ENCODE results near the gene FAM13B.
A peak's percentile ranks its signal among the peaks of the same experiment; 100 is the strongest.
"Not testable (repeated sequence)": the region's sequence is repeated elsewhere in the genome, so short reads cannot be mapped to it uniquely, and the experiment has no call there.

The FAM13B gene

GRCh38 chr5:138037907-138038633, 5.2 kb upstream of the FAM13B start:
- intact Hi-C loops (cut with DNase I) = loop anchor here (10.0 kb wide), 1 partner anchor 153 kb away; the partner anchor contains the start of gene PKD2L2
- no peak for DNase-seq

DNA sequence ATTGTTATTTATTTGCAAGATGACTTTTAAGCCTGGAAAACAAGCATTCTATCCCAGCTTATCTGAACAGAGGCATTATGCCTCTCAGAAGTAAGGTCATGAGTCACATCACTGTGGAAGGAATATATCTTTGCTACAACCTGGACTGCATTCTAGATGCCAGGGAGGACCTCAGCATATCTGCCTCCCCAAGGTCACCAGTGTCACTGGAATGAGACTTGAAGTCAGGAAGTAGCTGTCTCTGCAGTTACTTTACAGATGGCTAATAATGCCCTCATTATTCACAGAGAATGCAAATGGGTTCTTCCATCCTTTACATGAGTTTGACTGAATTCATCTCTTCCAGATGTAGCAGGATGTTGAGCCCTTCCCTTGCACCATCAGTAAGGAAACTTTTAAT, 4.4 kb upstream of the FAM13B start:
- intact Hi-C loops (cut with DNase I) = loop anchor here (10.0 kb wide), 1 partner anchor 152 kb away; the partner anchor contains the start of gene PKD2L2
- peak in 1 of 42 donors; percentile 12 for DNase-seq

DNA sequence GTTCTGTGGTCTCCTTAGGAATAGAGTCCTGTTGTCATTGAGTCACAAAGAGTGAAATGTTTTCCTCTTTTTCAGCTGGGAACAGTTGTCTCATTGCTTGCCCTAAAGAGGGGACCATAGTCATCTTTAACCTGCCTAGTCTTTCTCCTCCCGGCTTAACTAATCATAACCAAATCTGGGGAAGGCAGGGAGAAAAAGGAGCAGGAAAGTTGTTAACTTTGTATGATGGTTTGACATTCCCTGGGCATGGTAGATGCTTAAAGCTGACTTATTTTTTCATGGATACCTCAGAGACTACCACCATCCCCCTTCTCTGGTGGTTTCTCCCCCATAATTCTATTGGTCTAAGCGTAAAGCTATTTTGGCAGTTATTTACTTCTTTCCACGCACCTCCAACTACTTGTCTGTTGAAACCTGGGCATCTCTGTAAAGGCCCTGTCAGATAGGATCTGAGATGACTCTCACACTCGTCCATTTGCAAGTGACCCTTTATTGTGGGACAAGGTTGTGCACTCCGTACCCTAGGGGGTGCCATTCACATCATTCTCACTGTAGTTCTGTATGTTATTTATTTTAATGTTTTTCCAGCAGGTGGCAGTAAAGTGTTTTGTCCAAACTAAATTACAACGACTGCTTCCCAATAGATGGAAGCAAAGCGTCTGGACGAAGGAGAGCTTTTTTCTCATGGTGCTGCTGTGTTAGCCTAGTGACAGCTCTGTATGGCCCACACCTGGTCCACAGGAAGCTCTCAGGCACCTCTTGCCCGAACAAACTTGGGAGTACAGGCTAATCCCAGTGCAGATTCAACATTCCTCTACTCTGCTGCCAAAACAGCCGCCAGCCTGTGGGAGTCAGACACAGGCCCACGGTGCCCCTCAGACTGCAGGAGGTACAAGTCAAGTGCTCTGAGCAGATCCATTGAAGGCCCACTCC, 3.0 kb upstream of the FAM13B start:
- DNase-seq = peak; percentile 20 to 87 (median 68)
- intact Hi-C loops (cut with DNase I) = loop anchor here (2.0 to 10.0 kb wide), 2 partner anchors 33 to 151 kb away; partner anchors contain the start of gene PKD2L2

DNA sequence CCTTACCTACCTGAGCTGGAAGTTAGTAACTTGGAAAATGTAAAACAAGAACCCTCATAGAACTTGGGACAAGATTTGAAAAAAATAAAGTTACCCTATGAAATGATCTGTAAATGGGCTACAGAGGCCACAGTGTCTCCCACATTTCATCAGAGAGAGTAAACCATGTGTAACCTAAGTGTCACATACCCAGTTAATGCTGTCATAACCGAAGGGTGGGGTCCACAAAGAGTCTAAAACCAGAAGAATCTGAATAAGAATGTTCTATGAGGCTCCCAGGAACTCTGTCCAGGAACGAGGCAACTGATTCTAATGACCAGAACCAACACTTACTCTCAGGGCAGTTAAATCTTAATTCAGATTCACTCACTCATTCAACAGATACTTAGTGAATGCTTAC, 1.0 kb upstream of the FAM13B start:
- intact Hi-C loops (cut with DNase I) = loop anchor here (2.0 to 10.0 kb wide), 2 partner anchors 35 to 149 kb away; partner anchors contain the start of gene PKD2L2
- no peak for DNase-seq

DNA sequence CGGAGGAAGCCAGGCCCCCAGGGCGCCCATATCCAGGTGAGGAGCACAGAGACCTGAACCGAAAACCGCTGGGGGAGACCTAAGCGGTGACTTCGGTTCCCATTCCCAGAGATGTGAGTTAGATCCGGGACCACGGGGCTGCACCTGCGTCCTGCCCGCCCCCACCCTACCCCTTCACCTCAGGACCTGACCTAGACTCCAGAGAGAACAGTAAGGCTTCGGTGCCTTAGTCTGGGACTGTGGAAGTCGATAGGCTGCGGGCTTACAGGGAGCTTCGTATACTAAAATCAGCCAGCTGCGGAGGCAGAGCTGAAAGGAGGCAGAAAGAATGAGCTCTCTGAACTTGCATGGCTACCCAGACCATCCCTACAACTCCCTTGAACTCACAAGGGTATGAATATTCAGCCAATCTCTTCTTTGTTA, 518 bp upstream of the FAM13B start:
- intact Hi-C loops (cut with DNase I) = loop anchor here (10.0 kb wide), 1 partner anchor 149 kb away; the partner anchor contains the start of gene PKD2L2
- peak in 16 of 42 donors; percentile 6 to 58 (median 34) for DNase-seq

DNA sequence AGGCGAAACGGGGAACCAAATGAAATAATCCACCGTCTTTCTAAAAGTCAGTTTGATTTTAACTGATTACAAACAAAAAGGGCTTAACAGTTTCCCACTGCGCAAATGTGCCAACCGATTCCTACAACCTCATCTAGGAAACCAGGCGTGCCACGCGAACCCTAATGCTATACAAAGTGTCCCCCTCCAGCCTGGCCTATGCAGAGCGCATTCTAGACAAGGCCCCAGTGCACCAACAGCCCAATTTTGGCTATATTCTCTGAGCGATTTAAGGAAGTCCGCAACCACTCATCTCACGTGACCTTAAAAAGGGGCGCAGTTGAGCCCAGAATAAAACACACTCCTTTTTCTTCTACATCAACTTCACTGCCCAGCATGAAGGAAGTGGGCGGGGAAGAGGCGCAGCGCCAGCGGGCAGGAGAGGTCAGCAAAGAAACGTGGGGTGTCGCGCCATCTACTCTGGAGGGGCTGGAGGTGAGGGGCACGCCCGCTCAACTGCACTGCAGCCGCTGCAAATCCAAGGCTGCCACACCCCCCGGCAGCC, 779 bp downstream of the FAM13B start:
- intact Hi-C loops (cut with DNase I) = loop anchor here (10.0 kb wide), 1 partner anchor 147 kb away; the partner anchor contains the start of gene PKD2L2
- DNase-seq = peak in 36 of 42 donors; percentile 25 to 77 (median 60)

DNA sequence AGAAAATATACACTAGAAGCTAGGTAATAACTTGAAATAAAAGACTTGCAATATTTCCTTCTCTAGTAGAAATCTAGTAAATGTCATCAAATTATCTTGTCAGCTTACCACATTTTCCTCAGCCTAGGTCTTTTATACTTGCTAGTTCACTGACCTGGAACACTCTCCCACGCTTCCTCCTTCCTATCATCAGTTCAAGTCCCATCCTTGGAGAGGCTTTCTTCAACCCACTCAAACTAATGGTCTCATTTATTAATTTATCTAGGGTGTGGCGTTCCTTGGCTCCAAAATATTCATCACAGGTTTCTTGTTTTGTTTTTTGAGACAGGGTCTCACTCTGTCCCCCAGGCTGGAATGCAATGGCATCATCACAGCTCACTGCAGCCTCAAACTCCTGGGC, 2.9 kb downstream of the FAM13B start:
- no peak for DNase-seq
- intact Hi-C loops (cut with DNase I) = loop anchor here (10.0 kb wide), 1 partner anchor 145 kb away; the partner anchor contains the start of gene PKD2L2

GRCh38 chr5:138029501-138029900, 3.4 kb downstream of the FAM13B start:
- intact Hi-C loops (cut with DNase I) = no loop called here

GRCh38 chr5:138028971-138029365, 3.9 kb downstream of the FAM13B start:
- no peak for DNase-seq
- intact Hi-C loops (cut with DNase I) = no loop called here

More at GRCh38 chr5:138029501-138029900, 3.4 kb downstream of the FAM13B start:
- DNase-seq = no peak

DNA sequence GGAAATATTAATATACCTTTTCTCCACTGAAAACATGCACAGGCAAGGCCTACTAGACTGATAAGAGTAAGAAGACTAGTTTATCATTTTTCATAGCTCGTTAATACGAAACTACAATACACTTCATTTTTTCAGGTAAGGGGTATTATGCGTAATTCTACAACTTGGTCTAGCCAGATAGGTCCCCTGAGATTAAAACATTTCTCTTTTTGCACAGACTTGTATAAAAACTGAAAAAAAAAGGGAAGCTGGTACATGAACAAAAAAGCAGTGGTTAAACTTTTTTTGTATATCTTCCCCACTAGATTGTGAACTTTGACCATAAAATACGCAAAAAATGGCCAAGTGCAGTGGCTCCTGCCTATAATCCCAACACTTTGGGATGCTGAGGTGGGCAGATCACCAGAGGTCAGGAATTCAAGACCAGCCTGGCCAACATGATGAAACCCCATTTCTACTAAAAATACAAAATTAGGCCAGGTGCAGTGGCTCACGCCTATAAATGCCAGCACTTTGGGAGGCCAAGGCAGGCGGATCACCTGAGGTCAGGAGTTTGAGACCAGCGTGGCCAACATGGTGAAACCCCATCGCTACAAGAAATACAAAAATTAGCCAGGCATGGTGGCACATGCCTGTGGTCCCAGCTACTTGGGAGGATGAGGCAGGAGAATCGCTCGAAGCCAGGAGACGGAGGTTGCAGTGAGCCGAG, 4.5 kb downstream of the FAM13B start:
- intact Hi-C loops (cut with DNase I); DNase-seq: not testable (repeated sequence)

DNA sequence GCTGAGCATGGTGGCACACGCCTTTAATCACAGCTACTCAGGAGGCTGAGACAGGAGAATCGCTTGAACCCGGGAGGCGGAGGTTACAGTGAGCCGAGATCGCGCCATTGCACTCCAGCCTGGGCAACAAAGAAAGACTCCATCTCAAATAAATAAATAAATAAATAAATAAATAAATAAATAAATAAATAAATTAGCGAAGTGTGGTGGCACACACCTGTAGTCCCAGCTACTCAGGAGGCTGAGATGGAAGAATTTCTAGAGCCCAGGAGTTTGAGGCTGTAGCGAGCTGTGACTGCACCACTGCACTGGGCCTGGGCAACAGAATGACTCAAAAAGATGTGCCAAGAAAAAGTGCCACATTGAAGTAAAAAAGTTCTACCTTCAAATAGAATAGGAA, 6.1 kb downstream of the FAM13B start:
- intact Hi-C loops (cut with DNase I) = not testable (repeated sequence)

DNA sequence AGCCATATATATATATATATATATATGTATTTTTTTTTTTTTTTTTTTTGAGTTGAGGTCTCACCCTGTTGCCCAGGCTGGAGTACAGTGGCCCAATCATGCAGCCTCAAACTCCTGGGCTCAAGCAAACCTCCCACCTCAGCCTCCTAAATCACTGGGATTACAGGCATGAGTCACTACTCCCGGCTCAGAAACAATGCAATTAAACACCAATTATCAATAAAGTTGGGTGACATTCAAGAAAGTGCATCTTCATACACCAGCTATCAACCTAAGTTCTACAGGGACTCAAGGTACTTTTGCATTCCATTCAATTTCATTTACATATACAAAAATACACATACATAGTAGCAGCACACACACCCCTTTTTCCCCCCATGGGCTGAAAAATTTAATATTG, 7.6 kb downstream of the FAM13B start:
- DNase-seq = no peak
- intact Hi-C loops (cut with DNase I) = no loop called here

More for the DNA sequence above, 6.1 kb downstream of the FAM13B start:
- DNase-seq = not testable (repeated sequence)

GRCh38 chr5:138024117-138024516, 8.8 kb downstream of the FAM13B start:
- no peak for DNase-seq
- intact Hi-C loops (cut with DNase I) = no loop called here

DNA sequence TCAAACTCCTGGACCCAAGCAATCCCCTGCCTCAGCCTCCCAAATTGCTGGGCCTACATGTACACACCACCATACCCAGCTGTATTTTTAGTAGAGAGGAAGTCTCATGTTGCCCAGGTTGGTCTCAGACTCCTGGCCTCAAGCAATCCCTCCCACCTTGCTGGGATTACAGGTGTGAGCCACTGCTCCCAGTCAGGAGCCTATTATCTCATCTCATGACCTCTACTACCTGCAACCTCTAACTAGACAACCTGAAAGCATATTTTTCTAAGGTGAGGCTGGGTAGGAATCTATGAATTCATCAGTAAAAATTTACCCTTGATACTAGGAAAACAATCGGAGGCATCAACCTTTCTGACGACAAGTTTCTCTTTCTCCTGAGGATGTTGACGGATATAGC, 10.0 kb downstream of the FAM13B start:
- no peak for DNase-seq
- intact Hi-C loops (cut with DNase I) = no loop called here

- intact Hi-C loops (cut with DNase I) = no loop called here
- no peak for DNase-seq
Observed at GRCh38 chr5:138021771-138022170, 11.1 kb downstream of the FAM13B start.

GRCh38 chr5:138018849-138019248, 14.0 kb downstream of the FAM13B start:
- DNase-seq = no peak
- intact Hi-C loops (cut with DNase I) = no loop called here

GRCh38 chr5:138015916-138016315, 17.0 kb downstream of the FAM13B start:
- intact Hi-C loops (cut with DNase I) = no loop called here

DNA sequence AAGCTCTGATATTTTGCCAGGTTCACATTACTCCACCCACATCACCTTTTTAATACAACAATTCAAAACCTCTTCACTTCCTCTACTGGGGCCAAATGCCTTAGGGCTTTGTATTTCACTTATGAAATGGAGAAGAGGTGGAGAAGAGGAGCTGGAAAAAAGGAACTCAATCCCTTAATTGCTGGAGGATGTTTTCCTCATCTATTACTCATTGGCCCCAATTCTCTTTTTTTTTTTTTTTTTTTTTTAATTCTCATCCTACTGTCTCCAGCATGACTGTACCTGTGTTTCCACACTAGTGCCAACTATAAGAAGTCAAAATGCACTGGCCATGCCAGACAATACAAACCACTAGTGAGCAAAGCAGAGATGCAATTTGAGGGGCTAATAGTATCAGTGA, 20.9 kb downstream of the FAM13B start:
- intact Hi-C loops (cut with DNase I) = no loop called here

More at GRCh38 chr5:138015916-138016315, 17.0 kb downstream of the FAM13B start:
- no peak for DNase-seq

More for the DNA sequence above, 20.9 kb downstream of the FAM13B start:
- no peak for DNase-seq

Measured in head of caudate nucleus (tissue), 42 donors.